GM12874 (cell line): ENCODE data around the gene IMPDH2.

Source experiments
- TF ChIP-seq, protein P1 (sequence below): IDR thresholded peaks from 2 replicates; pipeline ENCODE4 v1.5.1; 2011; ENCODE audit warnings: low read depth, mild to moderate bottlenecking, control low read depth, low read length, moderate library complexity; ENCODE audit not compliant: insufficient read depth

Gene IMPDH2

DNA sequence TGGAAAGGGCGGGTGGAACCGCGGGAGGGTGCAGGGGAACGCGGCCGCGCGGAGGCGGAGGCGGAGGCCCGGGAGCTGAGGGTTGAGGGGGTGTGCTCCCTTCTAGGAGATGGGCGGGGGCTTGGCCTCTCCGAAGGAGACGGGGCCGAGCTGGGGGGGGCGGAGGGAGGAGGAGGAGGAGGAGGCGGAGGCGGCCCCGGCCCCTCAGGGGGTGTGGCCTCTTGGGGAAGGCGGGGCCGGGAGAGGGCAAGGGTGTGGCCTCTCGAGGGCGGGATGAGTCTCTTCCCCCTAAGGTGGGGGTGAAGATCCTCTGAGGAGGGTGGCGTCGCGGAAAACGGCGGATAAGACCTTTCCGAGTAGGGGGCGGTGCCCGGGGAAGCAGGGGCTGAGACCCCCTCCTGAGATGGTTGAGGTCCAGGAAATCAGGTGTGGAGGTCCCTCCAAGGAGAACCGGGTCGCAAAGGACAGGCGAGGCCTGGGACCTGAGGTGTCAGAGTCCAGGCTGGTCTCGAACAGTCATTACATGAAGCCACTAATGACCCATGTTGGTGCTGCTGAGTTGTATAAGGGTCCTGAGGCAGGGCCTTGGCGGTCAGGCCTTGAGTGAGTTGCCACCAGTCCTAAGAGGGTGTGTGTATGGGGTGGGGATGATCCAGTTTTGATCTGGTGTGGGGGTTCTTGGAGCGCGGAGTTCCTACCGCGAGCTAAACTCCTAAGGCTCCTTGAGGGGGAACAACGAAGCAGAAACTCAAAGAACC is 21.2 kb downstream of the IMPDH2 start:
- TF ChIP-seq, protein P1, sequence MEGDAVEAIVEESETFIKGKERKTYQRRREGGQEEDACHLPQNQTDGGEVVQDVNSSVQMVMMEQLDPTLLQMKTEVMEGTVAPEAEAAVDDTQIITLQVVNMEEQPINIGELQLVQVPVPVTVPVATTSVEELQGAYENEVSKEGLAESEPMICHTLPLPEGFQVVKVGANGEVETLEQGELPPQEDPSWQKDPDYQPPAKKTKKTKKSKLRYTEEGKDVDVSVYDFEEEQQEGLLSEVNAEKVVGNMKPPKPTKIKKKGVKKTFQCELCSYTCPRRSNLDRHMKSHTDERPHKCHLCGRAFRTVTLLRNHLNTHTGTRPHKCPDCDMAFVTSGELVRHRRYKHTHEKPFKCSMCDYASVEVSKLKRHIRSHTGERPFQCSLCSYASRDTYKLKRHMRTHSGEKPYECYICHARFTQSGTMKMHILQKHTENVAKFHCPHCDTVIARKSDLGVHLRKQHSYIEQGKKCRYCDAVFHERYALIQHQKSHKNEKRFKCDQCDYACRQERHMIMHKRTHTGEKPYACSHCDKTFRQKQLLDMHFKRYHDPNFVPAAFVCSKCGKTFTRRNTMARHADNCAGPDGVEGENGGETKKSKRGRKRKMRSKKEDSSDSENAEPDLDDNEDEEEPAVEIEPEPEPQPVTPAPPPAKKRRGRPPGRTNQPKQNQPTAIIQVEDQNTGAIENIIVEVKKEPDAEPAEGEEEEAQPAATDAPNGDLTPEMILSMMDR = no peak

DNA sequence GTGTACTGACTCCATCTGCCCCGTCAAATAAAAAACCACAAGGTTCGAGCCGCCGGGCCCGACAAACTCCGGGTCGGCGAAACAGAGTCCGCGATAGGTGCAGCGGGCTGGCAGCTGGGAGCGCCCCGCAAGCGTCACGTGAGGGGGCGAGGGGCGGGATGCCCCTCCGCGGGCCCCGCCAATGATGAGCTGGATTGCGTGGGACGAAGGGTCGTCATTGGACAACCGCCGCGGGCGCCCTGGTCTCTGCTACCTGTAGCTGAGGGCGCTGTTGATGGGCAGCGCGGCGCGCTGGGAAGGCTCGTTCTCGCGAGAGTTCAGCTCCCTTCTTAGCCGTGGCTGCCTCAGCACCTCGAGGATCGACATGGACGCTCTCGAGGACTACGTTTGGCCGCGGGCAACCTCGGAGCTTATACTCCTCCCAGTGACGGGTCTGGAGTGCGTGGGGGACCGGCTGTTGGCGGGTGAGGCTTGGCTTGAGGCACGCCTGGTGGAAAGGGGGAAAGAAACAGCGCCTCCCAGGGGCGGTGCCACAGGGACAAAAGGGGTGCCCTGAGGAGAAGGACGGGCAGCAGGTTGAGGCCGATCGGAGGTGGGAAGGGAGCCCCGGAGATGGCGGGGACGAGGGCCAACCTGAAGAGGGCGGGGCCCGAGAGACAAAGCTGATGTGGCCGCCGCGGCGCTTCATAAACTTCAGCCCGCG is 22.0 kb downstream of the IMPDH2 start, which contains the start of gene WDR6:
Gene WDR6, plus strand, starts transcription at position 324 of the 703 bp plus-strand sequence. Its CDS starts 41 bp downstream, at position 365.
- TF ChIP-seq, protein P1 = peak; percentile 51; the same call in 1 of the 2 replicates

DNA sequence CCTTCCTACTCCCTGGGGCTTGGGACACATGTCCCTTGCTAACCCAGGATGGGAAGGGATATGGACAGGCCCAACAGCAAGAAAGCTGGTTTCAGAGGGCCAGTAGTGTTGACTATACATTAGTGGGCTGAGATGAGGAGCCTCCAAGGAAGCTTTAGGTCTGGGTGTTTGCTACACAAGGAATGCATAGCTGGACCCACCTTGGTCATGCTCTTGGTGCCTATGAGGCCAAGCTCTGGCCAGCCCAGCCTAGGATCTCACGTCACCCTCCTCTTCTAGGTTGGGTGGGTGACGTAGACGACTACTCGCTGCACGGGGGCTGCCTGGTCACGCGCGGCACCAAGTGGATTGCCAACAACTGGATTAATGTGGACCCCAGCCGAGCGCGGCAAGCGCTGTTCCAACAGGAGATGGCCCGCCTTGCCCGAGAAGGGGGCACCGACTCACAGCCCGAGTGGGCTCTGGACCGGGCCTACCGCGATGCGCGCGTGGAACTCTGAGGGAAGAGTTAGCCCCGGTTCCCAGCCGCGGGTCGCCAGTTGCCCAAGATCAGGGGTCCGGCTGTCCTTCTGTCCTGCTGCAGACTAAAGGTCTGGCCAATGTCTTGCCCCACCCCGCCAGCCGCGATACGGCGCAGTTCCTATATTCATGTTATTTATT is 22.7 kb downstream of the IMPDH2 start:
- TF ChIP-seq, protein P1 = no peak

DNA sequence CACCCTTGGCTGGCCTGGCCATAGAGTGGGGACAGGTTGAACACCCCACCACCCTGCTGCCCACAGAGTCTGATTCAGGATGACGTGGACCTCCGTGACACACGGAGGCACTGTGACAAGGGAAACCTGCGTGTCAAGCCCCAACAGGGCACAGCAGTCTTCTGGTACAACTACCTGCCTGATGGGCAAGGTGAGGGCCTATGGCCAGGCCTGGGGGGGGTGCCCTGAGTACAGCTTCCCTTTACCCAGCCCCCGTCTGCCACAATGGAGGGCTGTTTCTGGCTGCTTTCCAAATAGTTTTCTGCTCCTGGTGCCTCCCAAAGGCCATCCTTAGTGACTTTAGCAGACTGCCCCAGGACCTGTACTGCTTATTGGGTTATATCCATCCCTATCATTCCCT is 23.2 kb downstream of the IMPDH2 start:
- TF ChIP-seq, protein P1 = no peak

- TF ChIP-seq, protein P1 = no peak
Observed at GRCh38 chr3:49005303-49005680, 23.9 kb downstream of the IMPDH2 start.

DNA sequence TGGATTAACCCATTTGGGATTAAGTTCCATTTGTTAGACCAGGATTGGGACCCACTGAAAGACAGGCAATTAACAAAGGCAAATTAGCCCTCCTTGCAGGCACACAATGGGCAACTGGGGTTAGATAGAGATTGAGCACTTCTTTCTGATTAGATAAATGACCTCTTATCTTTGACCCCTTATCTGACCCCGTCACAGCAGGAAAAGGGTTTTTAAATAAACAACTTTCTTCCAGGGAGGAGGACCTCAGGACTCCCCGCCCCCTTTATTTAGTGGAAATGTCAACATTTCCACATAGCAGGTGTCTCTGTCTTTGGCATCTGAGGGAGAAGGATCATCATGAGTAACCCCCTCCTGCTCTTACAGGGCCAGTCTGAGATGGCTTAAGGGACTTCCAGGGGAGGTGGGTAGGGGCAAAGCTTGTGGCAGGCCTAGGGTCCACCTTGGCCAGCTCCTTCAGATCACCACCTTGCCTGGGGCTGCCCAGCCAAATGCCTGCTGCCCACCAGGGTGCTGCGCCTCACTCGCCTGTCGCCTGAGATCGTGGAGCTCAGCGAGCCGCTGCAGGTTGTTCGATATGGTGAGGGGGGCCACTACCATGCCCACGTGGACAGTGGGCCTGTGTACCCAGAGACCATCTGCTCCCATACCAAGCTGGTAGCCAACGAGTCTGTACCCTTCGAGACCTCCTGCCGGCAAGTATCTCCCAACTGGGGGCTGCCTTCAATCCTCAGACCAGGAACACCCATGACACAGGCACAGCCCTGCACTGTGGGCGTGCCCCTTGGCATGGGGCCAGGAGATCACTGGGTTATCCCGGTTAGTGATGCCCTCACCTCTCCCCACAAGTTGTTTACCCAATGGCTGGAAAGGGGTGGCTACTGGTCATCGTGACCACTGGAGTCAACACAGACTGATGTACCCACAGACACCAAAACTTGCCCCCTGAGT is 24.6 kb downstream of the IMPDH2 start:
- TF ChIP-seq, protein P1 = no peak
